ENCODE measurements around the gene NEU4. TPM values are rescaled to one million over a fixed set of nuclear protein-coding genes. Genes with fewer than 3 reads are reported as not detected.

NEU4 gene
- total and polyA plus RNA-seq, 2 donors from 2014 or later: 0.76 to 2.8 TPM

- DNase-seq (peak in 3 of 5 donors; percentile 35 to 84 (median 69)), FAIRE-seq (no peak)
- intact Hi-C loops (cut with DNase I): no loop called here
- Histone ChIP-seq H3K27ac (ENCODE audit: low read depth in 2 of 2, low read length in 2 of 2) (no peak overlapping the region), H3K36me3 (ENCODE audit: control insufficient read depth in 2 of 3, insufficient read depth in 3 of 3, low read length in 3 of 3) (peaks cover 0 to 9% (median 2%) of the 10 kb centered on the region in 3 donors), H3K9me3 (ENCODE audit: control insufficient read depth in 2 of 3, insufficient read depth in 1 of 3, low read length in 3 of 3) (no peaks in the 10 kb centered on the region), H3K4me3 (ENCODE audit: low read length in 3 of 3) (no peak overlapping the region), H3K27me3 (ENCODE audit: control insufficient read depth, insufficient read depth, low read length) (no peaks in the 10 kb centered on the region), H3K9ac (ENCODE audit: low read length in 3 of 3) (no peak overlapping the region), H3K4me1 (ENCODE audit: control insufficient read depth in 2 of 3, insufficient read depth in 2 of 3, low read depth in 1 of 3, low read length in 3 of 3) (peaks cover 0 to 3% (median 0%) of the 10 kb centered on the region in 3 donors)
- TF ChIP-seq CTCF (IDR thresholded peaks at IDR 0.05; ENCODE audit: borderline replicate concordance, extremely low read depth, insufficient read depth): no peak
Measured at GRCh38 chr2:241764275-241765241, 44.4 kb upstream of the NEU4 start.

GRCh38 chr2:241767464-241768250, 41.3 kb upstream of the NEU4 start:
- no peak overlapping the region for H3K27ac ChIP-seq (ENCODE audit: low read depth in 2 of 2, low read length in 2 of 2)
- H3K9ac ChIP-seq (ENCODE audit: low read length in 3 of 3): no peak overlapping the region
- FAIRE-seq (no peak), DNase-seq (peak in 2 of 5 donors; percentile 44 to 75)
- H3K4me1 ChIP-seq (ENCODE audit: control insufficient read depth in 2 of 3, insufficient read depth in 2 of 3, low read depth in 1 of 3, low read length in 3 of 3): peaks cover 0 to 16% (median 10%) of the 10 kb centered on the region in 3 donors
- TF ChIP-seq CTCF (IDR thresholded peaks at IDR 0.05; ENCODE audit: borderline replicate concordance, extremely low read depth, insufficient read depth): no peak
- no peaks in the 10 kb centered on the region for H3K27me3 ChIP-seq (ENCODE audit: control insufficient read depth, insufficient read depth, low read length)
- no peak overlapping the region for H3K4me3 ChIP-seq (ENCODE audit: low read length in 3 of 3)
- intact Hi-C loops (cut with DNase I): no loop called here
- no peaks in the 10 kb centered on the region for H3K9me3 ChIP-seq (ENCODE audit: control insufficient read depth in 2 of 3, insufficient read depth in 1 of 3, low read length in 3 of 3)
- H3K36me3 ChIP-seq (ENCODE audit: control insufficient read depth in 2 of 3, insufficient read depth in 3 of 3, low read length in 3 of 3): peaks cover 0 to 2% (median 0%) of the 10 kb centered on the region in 3 donors

- Histone ChIP-seq H3K4me3 (ENCODE audit: low read length in 3 of 3) (no peak overlapping the region), H3K36me3 (ENCODE audit: control insufficient read depth in 2 of 3, insufficient read depth in 3 of 3, low read length in 3 of 3) (peaks cover 0 to 2% (median 0%) of the 10 kb centered on the region in 3 donors), H3K27me3 (ENCODE audit: control insufficient read depth, insufficient read depth, low read length) (no peaks in the 10 kb centered on the region), H3K27ac (ENCODE audit: low read depth in 2 of 2, low read length in 2 of 2) (no peak overlapping the region), H3K9me3 (ENCODE audit: control insufficient read depth in 2 of 3, insufficient read depth in 1 of 3, low read length in 3 of 3) (no peaks in the 10 kb centered on the region), H3K4me1 (ENCODE audit: control insufficient read depth in 2 of 3, insufficient read depth in 2 of 3, low read depth in 1 of 3, low read length in 3 of 3) (peaks cover 0 to 16% (median 10%) of the 10 kb centered on the region in 3 donors), H3K9ac (ENCODE audit: low read length in 3 of 3) (no peak overlapping the region)
- DNase-seq (no peak), FAIRE-seq (no peak)
- intact Hi-C loops (cut with DNase I): no loop called here
- TF ChIP-seq CTCF (IDR thresholded peaks at IDR 0.05; ENCODE audit: borderline replicate concordance, extremely low read depth, insufficient read depth): no peak
Measured at GRCh38 chr2:241768251-241768711, 40.7 kb upstream of the NEU4 start.

Data from kidney (tissue), 14 donors.